Breast epithelium (tissue), 3 donors: ENCODE data around the gene COCH.

Source experiments
- POLR2A ChIP-seq: fragments of 450-650 bp; IDR thresholded peaks from one replicate; pipeline ENCODE4 v1.6.1; 2016; ENCODE audit warnings: antibody characterized with exemption, mild to moderate bottlenecking, moderate library complexity
- POLR2AphosphoS5 ChIP-seq, 3 donors: sonication (generic); formaldehyde crosslinking; IDR thresholded peaks; one replicate each; pipeline ENCODE4 v1.6.1; 2017; ENCODE audit warnings: antibody characterized with exemption in 3 of 3
- TF ChIP-seq, protein P1 (sequence below), 3 donors: fragments of 450-650 bp; IDR thresholded peaks; one replicate each; pipeline ENCODE4 v1.5.1; 2016 to 2017; ENCODE audit warnings: antibody characterized with exemption in 3 of 3, mild to moderate bottlenecking in 3 of 3, moderate library complexity in 3 of 3

DNA sequence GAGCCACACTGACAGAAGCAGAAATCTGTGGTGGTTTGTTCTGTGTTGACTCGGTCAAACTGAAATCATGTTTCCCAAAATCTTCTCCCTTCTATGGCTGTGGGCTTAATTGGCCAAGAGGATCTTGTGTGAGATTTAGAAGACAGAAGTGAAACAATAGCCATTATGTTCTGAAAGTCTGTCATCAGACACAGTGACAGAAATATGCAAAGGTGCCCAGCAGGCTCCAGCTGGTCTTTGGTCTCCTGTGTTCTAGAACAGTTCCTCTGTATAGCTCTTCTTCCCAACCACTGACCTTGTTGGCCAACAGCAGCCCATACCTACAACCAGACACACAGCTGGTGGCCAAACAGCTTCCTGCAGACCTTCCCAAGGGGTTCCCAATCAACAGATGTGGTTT, 25.0 kb upstream of the COCH start:
- TF ChIP-seq, protein P1, sequence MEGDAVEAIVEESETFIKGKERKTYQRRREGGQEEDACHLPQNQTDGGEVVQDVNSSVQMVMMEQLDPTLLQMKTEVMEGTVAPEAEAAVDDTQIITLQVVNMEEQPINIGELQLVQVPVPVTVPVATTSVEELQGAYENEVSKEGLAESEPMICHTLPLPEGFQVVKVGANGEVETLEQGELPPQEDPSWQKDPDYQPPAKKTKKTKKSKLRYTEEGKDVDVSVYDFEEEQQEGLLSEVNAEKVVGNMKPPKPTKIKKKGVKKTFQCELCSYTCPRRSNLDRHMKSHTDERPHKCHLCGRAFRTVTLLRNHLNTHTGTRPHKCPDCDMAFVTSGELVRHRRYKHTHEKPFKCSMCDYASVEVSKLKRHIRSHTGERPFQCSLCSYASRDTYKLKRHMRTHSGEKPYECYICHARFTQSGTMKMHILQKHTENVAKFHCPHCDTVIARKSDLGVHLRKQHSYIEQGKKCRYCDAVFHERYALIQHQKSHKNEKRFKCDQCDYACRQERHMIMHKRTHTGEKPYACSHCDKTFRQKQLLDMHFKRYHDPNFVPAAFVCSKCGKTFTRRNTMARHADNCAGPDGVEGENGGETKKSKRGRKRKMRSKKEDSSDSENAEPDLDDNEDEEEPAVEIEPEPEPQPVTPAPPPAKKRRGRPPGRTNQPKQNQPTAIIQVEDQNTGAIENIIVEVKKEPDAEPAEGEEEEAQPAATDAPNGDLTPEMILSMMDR (IDR thresholded peaks at IDR 0.05), result no peak
- TF ChIP-seq POLR2A, result no peak
- no peak for TF ChIP-seq POLR2AphosphoS5 (IDR thresholded peaks at IDR 0.05)
